ENCODE results near the gene PPFIA4.

The PPFIA4 gene

DNA sequence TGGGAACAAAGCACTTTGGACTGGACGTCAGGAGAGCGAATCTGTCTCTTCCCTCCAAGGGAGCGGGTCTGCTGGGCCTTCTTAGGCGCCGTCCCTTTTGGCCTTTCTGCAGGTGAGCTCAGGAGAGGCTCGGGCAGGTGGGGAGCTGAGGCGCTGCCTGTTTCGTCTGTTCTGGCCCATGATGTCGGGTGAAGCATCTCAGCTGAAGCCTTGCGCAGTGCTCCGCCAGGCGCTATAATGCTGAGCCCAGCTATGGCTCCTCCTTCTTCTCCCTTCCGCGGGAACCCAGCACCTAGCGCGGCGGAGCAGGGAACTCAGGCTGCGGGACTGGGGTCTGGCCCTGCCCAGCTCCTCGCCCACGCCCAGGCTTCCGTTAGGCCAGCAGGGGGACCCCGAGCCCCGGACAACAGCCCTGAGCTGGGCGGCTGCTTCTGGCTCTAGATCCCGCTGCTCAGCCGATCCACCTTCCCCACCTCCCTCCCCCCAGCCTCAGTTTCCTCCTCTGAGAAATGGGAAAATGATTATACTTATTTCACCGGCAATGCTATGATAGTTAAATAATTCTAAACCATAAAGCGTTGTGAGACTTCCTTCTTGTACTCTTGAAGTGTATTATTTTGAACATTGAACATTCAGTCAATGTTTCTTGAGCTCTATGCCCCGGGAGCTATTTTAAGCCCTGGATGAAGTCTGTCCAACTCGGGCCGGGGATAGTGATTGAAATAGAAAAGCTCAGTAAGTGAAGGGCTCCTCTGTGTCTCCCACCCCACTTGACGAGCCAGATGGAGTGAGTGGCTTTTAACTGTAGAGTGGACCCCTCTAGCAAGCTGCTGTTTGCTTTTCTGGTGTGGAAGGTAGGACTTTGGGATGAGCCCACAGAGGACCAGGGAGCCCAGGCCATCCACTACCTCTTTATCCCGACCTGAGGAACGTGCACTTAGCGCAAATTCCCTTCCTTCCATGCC lies 91.6 kb downstream of the PPFIA4 start:
- no peak for DNase-seq (ENCODE audit: low read depth, low spot score)
- no peak overlapping the region for H3K4me3 ChIP-seq (ENCODE audit: low read length)

DNA sequence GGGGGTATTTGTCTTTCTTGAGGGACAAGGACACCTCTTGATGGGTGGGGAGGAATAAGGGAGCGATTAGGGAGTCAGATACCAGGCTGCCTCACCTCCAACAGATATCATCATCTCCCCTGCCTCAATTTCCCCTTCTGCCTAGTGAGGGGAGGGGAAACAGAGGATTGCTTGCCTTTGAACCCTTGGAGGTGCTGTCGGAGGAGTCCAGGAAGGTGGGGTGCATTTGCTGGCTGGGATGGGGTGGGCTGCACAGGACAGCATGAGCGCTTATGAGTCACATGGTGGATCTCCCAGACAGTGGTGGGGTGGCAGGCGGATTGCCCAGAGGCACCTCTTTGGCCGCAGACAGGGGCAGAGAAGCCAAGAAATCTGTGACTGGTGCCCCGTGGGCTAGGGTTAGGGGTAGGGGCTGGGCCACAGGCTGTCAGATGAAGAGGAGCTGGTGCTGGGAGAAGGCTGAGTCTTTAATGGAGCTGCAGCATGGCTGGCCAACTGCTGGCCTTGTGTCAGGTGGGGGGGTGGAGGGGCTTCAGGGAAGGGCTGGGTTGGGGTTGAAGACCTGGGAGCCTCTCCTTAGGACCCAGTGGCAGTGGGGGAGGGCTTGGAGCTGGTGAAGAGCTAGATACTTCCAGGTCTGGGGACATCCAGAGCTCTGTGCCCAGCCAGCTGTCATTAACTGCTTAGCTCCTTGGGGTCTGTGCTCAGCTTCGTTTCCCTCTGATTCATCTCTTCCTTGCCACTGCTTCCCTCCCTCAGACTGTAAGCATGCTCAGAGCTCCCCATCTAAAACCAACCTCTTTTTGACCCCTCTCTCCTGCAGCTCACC lies 94.2 kb downstream of the PPFIA4 start:
- H3K4me3 ChIP-seq (ENCODE audit: low read length) = no peak overlapping the region
- DNase-seq (ENCODE audit: low read depth, low spot score) = no peak

DNA sequence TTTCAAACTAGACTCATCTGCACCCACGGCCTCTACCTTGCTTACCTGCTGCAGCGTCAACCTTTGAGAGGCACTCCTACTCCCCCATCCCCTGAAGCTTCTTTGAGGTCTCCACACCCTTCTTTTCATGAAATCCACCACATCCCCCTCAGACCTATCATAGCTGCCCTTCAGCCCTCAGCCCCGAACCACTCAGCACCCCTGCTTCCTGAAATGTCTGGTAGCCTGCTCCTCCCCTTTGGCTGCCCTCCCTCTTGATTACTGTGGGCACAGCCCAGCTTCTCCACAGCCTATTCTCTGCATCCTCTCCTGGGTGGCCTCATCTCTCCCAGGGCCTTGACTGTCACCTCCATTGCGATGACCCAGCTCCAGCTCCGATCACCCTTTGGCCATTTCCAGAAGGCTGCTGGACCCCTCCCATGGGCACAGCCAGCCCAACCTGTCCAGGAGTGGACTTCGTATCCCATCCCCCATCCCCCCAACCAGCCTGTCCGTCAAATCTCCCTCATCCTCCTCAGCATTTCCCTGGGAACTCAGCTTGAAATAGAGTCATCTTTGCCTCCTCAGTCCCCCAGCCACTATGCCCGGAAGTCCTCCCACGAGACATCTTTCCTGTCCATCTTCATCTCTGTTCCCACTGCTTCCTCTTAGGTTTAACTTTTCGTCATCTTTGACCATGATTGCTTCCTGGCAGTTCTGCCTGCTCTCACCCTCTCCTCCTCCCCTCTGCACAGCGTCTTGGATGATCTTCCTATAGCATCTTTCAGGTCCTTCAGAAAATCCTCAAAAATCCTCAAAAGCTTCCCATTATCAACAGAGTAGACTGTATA lies 95.1 kb downstream of the PPFIA4 start:
- H3K4me3 ChIP-seq (ENCODE audit: low read length) = no peak overlapping the region
- no peak for DNase-seq (ENCODE audit: low read depth, low spot score)

GRCh38 chr1:203122159-203122558 lies 95.9 kb downstream of the PPFIA4 start:
- no peak overlapping the region for H3K4me3 ChIP-seq (ENCODE audit: low read length)
- DNase-seq (ENCODE audit: low read depth, low spot score) = no peak

DNA sequence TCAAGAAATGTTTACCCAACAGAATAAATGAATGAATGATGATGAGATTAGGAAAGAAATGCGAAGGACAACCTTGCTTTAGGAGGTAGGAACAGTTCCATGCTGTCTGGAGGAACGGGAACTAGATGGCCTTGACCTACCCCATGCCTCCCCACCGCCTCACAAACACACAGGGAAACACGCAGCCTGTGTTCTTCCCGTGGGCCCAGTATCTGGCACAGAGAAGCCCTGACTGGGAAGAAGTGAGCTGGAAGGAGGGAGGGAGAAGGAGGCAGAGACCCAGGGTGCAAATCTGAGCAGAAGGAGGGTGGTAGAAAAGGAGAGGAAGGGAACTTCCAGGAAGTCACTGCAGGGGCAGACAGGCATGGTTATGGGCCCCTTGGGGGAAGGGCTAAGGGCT lies 97.7 kb downstream of the PPFIA4 start:
- no peak overlapping the region for H3K4me3 ChIP-seq (ENCODE audit: low read length)

DNA sequence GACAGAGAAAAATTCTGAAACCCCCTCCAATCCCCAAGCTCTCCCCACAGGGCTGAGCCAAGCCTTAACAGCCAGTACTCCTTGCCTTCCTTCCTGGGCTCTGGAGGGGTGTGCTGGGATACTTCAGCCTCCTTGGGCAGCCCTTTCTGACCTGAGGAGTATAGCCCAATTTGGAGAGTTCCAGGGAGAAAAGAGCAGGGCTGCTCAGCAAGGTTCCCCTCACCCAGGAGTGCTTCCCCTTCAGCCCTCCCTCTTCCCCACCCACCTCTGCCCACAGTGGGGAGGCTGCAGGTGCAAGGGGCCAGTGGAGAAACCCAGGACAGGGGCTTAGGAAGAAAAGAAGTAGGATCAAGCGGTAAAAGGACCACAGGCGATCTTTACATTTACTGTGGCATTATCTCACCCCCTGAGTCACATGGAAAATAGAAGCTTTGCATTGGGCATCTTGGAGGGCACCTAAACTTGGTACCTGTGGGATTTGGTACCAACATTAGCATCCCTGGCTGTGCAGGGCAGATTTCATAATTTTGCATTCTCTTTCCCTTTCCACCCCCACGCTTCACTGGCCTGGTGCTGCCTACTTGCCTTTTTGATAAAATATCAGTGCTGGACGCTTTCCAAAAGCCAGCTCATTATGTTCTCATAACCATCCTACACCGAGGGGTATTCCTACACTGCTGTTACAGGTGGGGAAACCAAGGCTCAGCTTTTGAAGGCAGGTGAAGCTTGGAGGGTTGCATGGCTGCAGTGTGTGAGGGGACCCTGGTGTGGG lies 98.4 kb downstream of the PPFIA4 start:
- no peak for DNase-seq (ENCODE audit: low read depth, low spot score)
- no peak overlapping the region for H3K4me3 ChIP-seq (ENCODE audit: low read length)

More for the DNA sequence above, 97.7 kb downstream of the PPFIA4 start:
- DNase-seq (ENCODE audit: low read depth, low spot score) = no peak

- no peak overlapping the region for H3K4me3 ChIP-seq (ENCODE audit: low read length)
- DNase-seq (ENCODE audit: low read depth, low spot score) = no peak
Measured at GRCh38 chr1:203126151-203126865, 100.0 kb downstream of the PPFIA4 start.

DNA sequence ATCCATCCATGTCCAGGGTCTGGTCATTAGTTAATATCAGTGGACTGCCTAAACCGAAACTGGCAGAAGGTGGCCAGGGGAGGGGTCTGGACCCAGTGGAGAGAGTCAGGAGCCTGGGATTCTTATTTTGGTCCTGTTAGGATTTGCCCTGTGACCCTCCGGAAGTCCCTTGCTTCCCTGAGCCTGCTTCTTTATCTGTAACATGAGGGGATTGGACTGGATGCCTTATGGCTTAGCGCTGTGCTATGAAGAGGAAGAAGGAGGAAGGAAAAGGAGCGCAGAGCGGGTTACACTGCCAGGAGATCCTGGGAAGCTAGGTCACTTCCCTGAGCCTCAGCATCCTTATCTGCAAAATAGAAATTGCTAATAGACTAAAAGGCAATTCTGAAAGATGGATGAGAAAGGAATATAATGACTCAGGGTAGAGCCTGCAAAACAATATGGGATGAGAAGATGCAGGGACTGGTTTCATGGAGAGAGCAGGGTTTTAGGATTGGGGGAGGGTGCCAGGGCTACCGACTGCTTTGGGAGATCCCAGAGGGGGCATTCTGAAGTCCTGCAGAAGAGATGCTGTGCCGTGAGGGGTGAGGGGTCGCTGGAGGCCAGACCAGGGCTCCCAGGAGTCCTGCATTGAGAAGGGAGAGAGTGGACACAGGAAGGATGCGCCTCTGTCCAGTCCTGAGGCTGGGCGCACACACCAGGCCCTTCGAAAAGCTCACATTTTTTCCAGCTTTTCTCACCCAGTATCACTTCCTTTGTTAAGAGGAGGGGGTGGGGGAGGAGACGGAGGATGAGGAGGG lies 100.8 kb downstream of the PPFIA4 start:
- peak overlapping the region; percentile 57 for H3K4me3 ChIP-seq (ENCODE audit: low read length)
- DNase-seq (ENCODE audit: low read depth, low spot score) = no peak

DNA sequence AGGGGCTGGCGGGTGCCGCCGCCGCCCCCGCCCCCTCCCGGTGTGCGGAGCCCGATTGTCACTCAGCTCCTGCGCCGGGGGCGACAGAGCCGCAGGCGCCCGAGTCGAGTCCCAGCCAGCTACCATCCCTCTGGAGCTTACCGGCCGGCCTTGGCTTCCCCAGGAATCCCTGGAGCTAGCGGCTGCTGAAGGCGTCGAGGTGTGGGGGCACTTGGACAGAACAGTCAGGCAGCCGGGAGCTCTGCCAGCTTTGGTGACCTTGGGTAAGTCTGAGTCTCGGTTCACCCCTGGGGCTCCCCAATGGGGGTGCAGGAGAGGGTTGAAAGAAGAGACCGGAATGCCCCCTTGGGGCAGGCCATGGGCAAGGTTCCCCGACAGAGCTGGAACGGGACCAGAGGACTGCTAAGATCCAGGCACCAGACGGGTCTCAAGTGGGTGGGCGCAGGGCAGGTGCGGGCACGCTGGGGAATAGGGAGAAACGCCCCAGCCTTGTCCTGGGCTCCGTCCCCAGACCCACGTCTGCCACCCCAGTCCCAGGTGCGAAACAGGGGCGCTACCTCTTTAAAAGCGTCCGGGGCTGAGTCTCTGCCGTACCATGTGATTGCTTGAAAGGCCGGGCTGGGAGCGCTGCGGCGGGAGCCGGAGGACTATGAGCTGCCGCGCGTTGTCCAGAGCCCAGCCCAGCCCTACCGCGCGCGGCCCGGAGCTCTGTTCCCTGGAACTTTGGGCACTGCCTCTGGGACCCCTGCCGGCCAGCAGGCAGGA lies 101.6 kb downstream of the PPFIA4 start, which contains the start of gene ADORA1:
ADORA1 (plus strand) TSS at position 61 of the 765 bp plus-strand sequence. CDS start 1,116 bp downstream, outside the sequence.
- peak within 1 kb of the TSS; percentile 57 for H3K4me3 ChIP-seq (ENCODE audit: low read length)
- no peak for DNase-seq (ENCODE audit: low read depth, low spot score)

DNA sequence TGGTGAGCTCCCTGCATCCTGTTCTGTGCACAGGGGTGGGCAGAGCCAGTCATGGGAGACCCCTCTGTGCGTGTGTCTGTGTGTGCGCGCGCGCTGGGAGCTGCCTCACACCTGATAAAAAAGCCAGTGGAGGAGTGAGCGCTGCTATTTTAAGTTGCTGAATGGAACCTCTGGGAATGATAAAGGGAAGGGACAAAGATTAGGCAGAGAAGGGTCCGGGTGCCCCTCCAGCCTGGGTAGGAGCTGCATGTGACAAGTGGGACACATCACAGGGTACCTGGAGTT lies 102.1 kb downstream of the PPFIA4 start:
- H3K4me3 ChIP-seq (ENCODE audit: low read length) = peak overlapping the region; percentile 57

More for the DNA sequence above, 102.1 kb downstream of the PPFIA4 start:
- DNase-seq (ENCODE audit: low read depth, low spot score) = no peak
